CD14-positive monocyte (primary cell): ENCODE data around the gene ZNF362. TPM values are rescaled to one million over a fixed set of nuclear protein-coding genes. Genes with fewer than 3 reads are reported as not detected.

ENCODE experiments used
- DNase-seq, 3 donors: peaks; one replicate each; pipeline ENCODE4 v3.0.0-alpha.2; 2011 to 2022
- H2AFZ ChIP-seq: 2 replicates; pipeline ENCODE4 v1.6.0; 2012; ENCODE audit warnings: mild to moderate bottlenecking, low read depth, low read length, inconsistent platforms; ENCODE audit not compliant: insufficient read depth, poor library complexity, severe bottlenecking
- H3K27ac ChIP-seq, 2 donors: 1 replicate in 1 of 2; 2 replicates in 1 of 2; pipeline ENCODE4 v1.5.1; 2012 to 2013; ENCODE audit warnings: low read length in 2 of 2, control low read depth in 1 of 2, inconsistent platforms in 1 of 2, low read depth in 1 of 2, mild to moderate bottlenecking in 1 of 2
- H3K27me3 ChIP-seq, 2 donors: one replicate each; pipeline versions ENCODE4 v1.6.0 to v1.6.1; 2011 to 2013; ENCODE audit warnings: low read length in 2 of 2; ENCODE audit not compliant: control insufficient read depth in 2 of 2, insufficient read depth in 2 of 2
- H3K36me3 ChIP-seq, 2 donors: replicated peaks in 1 of 2; 1 replicate in 1 of 2; 2 replicates in 1 of 2; pipeline versions ENCODE4 v1.5.1 to v1.6.1; 2012 to 2013; ENCODE audit warnings: low read length in 2 of 2, control low read depth in 1 of 2, inconsistent platforms in 1 of 2, mild to moderate bottlenecking in 1 of 2; ENCODE audit not compliant: insufficient read depth in 2 of 2, control insufficient read depth in 1 of 2
- H3K4me1 ChIP-seq, 2 donors: 1 replicate in 1 of 2; 2 replicates in 1 of 2; pipeline versions ENCODE4 v1.5.1 to v1.6.1; 2012 to 2013; ENCODE audit warnings: low read length in 2 of 2, control low read depth in 1 of 2, inconsistent platforms in 1 of 2, mild to moderate bottlenecking in 1 of 2, moderate library complexity in 1 of 2; ENCODE audit not compliant: insufficient read depth in 2 of 2, control insufficient read depth in 1 of 2
- H3K4me2 ChIP-seq: replicated peaks from 2 replicates; pipeline ENCODE3; 2012; ENCODE audit warnings: low read length, moderate library complexity, mild to moderate bottlenecking; ENCODE audit not compliant: poor library complexity, severe bottlenecking; ENCODE audit errors: extremely low read depth
- H3K4me3 ChIP-seq, 3 experiments: fragments of 200-600 bp in 1 of 3; sonication (generic) in 1 of 3; replicated peaks in 1 of 3; 1 replicate in 2 of 3; 2 replicates in 1 of 3; pipeline ENCODE4 v1.5.1; 2011 to 2013; ENCODE audit warnings: low read length in 3 of 3, mild to moderate bottlenecking in 3 of 3, control low read depth in 2 of 3, low read depth in 2 of 3, inconsistent platforms in 1 of 3, moderate library complexity in 1 of 3
- H3K79me2 ChIP-seq: 2 replicates; pipeline ENCODE4 v1.6.0; 2012; ENCODE audit warnings: mild to moderate bottlenecking, control low read depth, inconsistent platforms, low read length, moderate library complexity; ENCODE audit not compliant: insufficient read depth
- H3K9ac ChIP-seq: 2 replicates; pipeline ENCODE4 v1.6.0; 2017; ENCODE audit warnings: low read length, mild to moderate bottlenecking; ENCODE audit not compliant: insufficient read depth, poor library complexity, severe bottlenecking
- H3K9me3 ChIP-seq, 2 donors: replicated peaks in 1 of 2; 1 replicate in 1 of 2; 2 replicates in 1 of 2; pipeline versions ENCODE4 v1.5.1 to v1.6.1; 2012 to 2013; ENCODE audit warnings: low read length in 2 of 2, control low read depth in 1 of 2; ENCODE audit not compliant: control insufficient read depth in 1 of 2, insufficient read depth in 1 of 2
- H4K20me1 ChIP-seq: 2 replicates; pipeline ENCODE4 v1.6.0; 2012; ENCODE audit warnings: mild to moderate bottlenecking, low read length, control low read depth, moderate library complexity; ENCODE audit not compliant: insufficient read depth
- H3K27ac Mint-ChIP-seq, 7 donors: one replicate each; pipeline ENCODE4 v1.8.0; 2020; ENCODE audit warnings: mild to moderate bottlenecking in 7 of 7, mixed read lengths in 7 of 7, moderate library complexity in 6 of 7, inconsistent platforms in 2 of 7
- H3K27me3 Mint-ChIP-seq, 3 donors: one replicate each; pipeline ENCODE4 v1.8.0; 2021 to 2022; ENCODE audit warnings: low read depth in 3 of 3, mild to moderate bottlenecking in 3 of 3, mixed read lengths in 3 of 3, moderate library complexity in 3 of 3, inconsistent platforms in 1 of 3
- H3K36me3 Mint-ChIP-seq, 2 donors: one replicate each; pipeline ENCODE4 v1.8.0; 2020; ENCODE audit warnings: mixed read lengths in 2 of 2, inconsistent platforms in 1 of 2, mild to moderate bottlenecking in 1 of 2
- H3K4me1 Mint-ChIP-seq: one replicate; pipeline ENCODE4 v1.8.0; 2020; ENCODE audit warnings: mild to moderate bottlenecking, mixed read lengths
- H3K4me3 Mint-ChIP-seq, 2 donors: one replicate each; pipeline ENCODE4 v1.8.0; 2020; ENCODE audit warnings: mild to moderate bottlenecking in 2 of 2, mixed read lengths in 2 of 2, moderate library complexity in 1 of 2
- H3K9me3 Mint-ChIP-seq, 7 donors: one replicate each; pipeline ENCODE4 v1.8.0; 2020 to 2022; ENCODE audit warnings: mixed read lengths in 7 of 7, mild to moderate bottlenecking in 6 of 7, moderate library complexity in 6 of 7, inconsistent platforms in 2 of 7
- WGBS: methylation state at CpG from one replicate; pipeline ENCODE4 v1.1.5; 2013; ENCODE audit warnings: missing lambda C conversion rate; ENCODE audit not compliant: insufficient coverage; 5-methylcytosine and 5-hydroxymethylcytosine counted together
- intact Hi-C, 2 donors: fragments of 100-400 bp; cut with micrococcal nuclease; formaldehyde crosslinking; loops; one replicate each; pipeline versions ENCODE4 v1.15.0 to v1.15.1; 2023
- polyA plus RNA-seq, 3 donors: library from polyadenylated mRNA; depleted of rRNA in 1 of 3; unstranded in 2 of 3; stranded (reverse) in 1 of 3; fragments of 300-500 nt in 2 of 3; fragments of >200 nt in 1 of 3; fragmentation: Illumina TruSeq in 2 of 3; gene quantifications; 1 replicate in 2 of 3; 2 replicates in 1 of 3; pipeline ENCODE4 v1.2.3, GENCODE V29; 2012 to 2021
- TF ChIP-seq, protein P1 (sequence below): fragments of 200-600 bp; IDR thresholded peaks from one replicate; pipeline ENCODE4 v1.8.0; 2022; ENCODE audit warnings: antibody characterized with exemption, mild to moderate bottlenecking

ZNF362 gene
- polyA plus RNA-seq, 3 donors = 11.4 to 18.9 (median 13.5) TPM

DNA sequence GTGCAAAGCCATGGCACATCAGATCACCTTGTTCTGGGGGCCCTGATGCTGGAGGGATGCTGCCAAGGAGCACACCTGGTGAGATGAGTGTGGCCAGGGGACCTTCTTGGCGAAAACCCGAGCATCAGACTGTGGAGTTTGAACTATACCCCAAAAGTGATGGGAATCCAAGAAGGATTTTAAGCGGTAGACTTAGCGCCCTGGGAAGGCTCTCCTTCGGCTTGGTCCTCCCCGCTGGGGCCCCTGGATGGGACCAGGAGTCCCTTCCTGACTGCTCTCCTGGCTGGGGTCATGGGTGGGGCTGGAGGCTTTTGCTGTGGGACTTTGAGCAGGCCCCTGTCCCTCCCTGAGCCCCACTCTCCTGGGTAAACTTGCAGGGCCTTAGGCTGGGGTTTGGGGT is 10.5 kb downstream of the ZNF362 start:
- H2AFZ ChIP-seq = no peak overlapping the region
- intact Hi-C loops = no loop called here
- H3K4me3 ChIP-seq = no peak overlapping the region
- Mint-ChIP-seq H3K4me3 (no peak overlapping the region), H3K36me3 (peaks cover 28 to 49% of the 10 kb centered on the region in 2 donors), H3K9me3 (no peaks in the 10 kb centered on the region), H3K27ac (no peak overlapping the region), H3K27me3 (peaks cover 0 to 1% (median 1%) of the 10 kb centered on the region in 3 donors), H3K4me1 (peaks cover 4% of the 10 kb centered on the region)
- H3K36me3 ChIP-seq = peaks cover 14 to 51% of the 10 kb centered on the region in 2 donors
- H3K9ac ChIP-seq = no peak overlapping the region
- H3K27me3 ChIP-seq = no peaks in the 10 kb centered on the region
- peaks cover 99% of the 10 kb centered on the region for H4K20me1 ChIP-seq
- H3K4me1 ChIP-seq = no peaks in the 10 kb centered on the region
- no peak for DNase-seq
- no peak overlapping the region for H3K4me2 ChIP-seq
- 84% methylated on average over 4 of the region's 6 CpGs for WGBS
- TF ChIP-seq, protein P1, sequence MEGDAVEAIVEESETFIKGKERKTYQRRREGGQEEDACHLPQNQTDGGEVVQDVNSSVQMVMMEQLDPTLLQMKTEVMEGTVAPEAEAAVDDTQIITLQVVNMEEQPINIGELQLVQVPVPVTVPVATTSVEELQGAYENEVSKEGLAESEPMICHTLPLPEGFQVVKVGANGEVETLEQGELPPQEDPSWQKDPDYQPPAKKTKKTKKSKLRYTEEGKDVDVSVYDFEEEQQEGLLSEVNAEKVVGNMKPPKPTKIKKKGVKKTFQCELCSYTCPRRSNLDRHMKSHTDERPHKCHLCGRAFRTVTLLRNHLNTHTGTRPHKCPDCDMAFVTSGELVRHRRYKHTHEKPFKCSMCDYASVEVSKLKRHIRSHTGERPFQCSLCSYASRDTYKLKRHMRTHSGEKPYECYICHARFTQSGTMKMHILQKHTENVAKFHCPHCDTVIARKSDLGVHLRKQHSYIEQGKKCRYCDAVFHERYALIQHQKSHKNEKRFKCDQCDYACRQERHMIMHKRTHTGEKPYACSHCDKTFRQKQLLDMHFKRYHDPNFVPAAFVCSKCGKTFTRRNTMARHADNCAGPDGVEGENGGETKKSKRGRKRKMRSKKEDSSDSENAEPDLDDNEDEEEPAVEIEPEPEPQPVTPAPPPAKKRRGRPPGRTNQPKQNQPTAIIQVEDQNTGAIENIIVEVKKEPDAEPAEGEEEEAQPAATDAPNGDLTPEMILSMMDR = no peak
- H3K9me3 ChIP-seq = no peaks in the 10 kb centered on the region
- H3K79me2 ChIP-seq = peaks cover 57% of the 10 kb centered on the region
- H3K27ac ChIP-seq = no peak overlapping the region

DNA sequence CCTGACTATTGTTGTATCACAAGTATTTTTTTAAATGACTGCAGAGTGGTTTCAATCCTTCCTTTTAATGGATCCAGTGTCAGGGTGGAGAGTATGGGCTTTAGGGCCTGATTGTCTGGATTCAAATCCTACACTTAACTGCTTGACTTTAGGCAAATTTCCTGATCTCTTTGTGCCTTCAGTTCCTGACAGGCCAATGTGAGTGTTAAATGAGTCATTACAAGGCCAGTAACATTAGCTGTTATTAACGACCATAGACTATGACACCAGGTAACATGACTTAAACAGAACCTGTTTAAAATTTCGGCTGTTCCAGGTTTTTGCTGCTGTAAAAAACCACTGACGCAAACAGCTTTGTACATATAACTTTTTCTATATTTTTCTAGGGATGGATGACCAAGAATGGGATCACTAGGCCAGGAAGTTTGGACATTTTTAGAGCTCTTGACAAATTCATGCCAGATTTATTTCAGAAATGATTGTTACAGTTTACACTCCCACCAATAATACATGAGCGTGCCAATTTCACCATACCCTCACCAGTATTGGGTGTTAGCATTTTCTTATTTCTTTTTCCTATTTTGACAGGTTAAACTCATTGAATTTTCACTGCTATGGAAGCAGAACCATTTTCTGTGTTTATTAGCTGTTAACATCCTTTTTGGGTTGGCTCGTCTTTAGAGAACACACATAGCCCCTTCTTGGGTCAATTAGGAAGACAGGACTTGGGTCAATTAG is 11.3 kb downstream of the ZNF362 start:
- Histone ChIP-seq H3K4me1 (no peaks in the 10 kb centered on the region), H3K4me3 (no peak overlapping the region), H3K79me2 (peaks cover 50% of the 10 kb centered on the region), H3K4me2 (no peak overlapping the region), H2AFZ (no peak overlapping the region), H3K36me3 (peaks cover 13 to 52% of the 10 kb centered on the region in 2 donors), H3K27ac (no peak overlapping the region), H3K27me3 (no peaks in the 10 kb centered on the region), H4K20me1 (peaks cover 99% of the 10 kb centered on the region), H3K9ac (no peak overlapping the region), H3K9me3 (no peaks in the 10 kb centered on the region)
- peaks cover 4% of the 10 kb centered on the region for H3K4me1 Mint-ChIP-seq
- no peak overlapping the region for H3K4me3 Mint-ChIP-seq
- DNase-seq = no peak
- H3K36me3 Mint-ChIP-seq = peaks cover 29 to 50% of the 10 kb centered on the region in 2 donors
- TF ChIP-seq, protein P1 = no peak
- H3K27me3 Mint-ChIP-seq = peaks cover 0 to 1% (median 1%) of the 10 kb centered on the region in 3 donors
- intact Hi-C loops = no loop called here
- 100% methylated on average over 1 of the region's 5 CpGs for whole genome bisulfite sequencing
- H3K27ac Mint-ChIP-seq = no peak overlapping the region
- no peaks in the 10 kb centered on the region for H3K9me3 Mint-ChIP-seq
